Skeletal muscle cell (primary cell): ENCODE measurements around the gene NKD1.

ENCODE experiments used
- DNase-seq: peaks from one replicate; pipeline ENCODE4 v3.0.0-alpha.2; 2010; ENCODE audit warnings: low read depth
- H3K4me3 ChIP-seq: 2 replicates; pipeline ENCODE4 v1.5.1; 2011; ENCODE audit warnings: low read depth, mild to moderate bottlenecking, control low read depth, low read length, moderate library complexity

The NKD1 gene

DNA sequence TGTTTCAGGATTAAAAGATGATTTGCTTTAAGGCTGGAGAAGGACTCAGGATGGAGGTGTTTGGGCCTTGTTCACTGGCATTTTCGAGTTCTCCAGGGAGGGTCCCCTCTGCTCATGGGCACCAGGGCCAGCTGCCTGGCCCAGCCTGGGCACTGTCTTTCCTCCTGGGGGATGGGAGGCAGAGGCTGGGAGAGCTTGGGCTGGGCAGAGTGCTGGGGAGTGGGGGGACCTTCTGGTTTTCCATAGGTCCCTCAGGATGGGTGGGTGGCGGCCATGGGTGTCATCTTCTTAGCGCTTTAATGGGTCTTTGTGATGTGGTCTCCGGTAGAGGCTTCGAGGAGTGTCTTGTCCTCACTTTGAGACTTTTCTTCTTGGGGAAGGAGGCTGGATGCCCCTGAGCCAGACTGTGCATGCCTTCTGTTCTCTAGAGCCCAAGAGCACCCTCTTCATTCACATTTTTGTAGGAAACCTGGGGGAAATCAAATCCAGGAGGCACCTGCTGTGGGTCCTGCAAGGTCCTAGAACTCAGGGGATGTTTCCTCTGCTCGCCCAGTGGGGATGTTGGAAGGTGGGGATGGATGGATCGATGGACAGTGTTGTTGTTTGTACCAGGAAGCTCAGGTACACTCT lies 5.7 kb downstream of the NKD1 start:
- no peak for DNase-seq

GRCh38 chr16:50555269-50555875 lies 7.2 kb downstream of the NKD1 start:
- DNase-seq, result no peak
- no peak overlapping the region for H3K4me3 ChIP-seq

More for the DNA sequence above, 5.7 kb downstream of the NKD1 start:
- no peak overlapping the region for H3K4me3 ChIP-seq

- no peak overlapping the region for H3K4me3 ChIP-seq
- no peak for DNase-seq
Observed at GRCh38 chr16:50555952-50556673, 7.9 kb downstream of the NKD1 start.

- H3K4me3 ChIP-seq, result no peak overlapping the region
- no peak for DNase-seq
Observed at GRCh38 chr16:50557046-50557445, 8.8 kb downstream of the NKD1 start.

DNA sequence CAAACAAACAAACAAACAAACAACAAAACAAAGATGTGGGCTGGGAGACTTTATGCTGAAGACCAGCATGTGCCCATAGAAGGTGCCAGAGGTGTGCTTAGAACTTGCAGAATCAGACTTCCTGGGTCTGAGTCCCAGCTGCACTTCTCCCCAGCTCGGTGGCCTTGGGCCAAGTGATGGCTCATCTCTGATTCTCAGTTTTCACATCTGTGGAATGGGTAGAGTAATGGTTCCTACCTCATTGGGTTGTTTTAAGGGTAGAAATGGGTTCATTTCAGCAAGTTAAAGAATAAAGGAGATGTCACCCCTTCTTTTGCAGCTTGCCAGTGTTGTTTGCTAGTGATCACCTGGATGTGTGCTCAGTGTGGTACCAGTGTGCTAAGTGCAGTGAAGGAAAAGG lies 10.7 kb downstream of the NKD1 start:
- DNase-seq, result no peak
- H3K4me3 ChIP-seq, result no peak overlapping the region

DNA sequence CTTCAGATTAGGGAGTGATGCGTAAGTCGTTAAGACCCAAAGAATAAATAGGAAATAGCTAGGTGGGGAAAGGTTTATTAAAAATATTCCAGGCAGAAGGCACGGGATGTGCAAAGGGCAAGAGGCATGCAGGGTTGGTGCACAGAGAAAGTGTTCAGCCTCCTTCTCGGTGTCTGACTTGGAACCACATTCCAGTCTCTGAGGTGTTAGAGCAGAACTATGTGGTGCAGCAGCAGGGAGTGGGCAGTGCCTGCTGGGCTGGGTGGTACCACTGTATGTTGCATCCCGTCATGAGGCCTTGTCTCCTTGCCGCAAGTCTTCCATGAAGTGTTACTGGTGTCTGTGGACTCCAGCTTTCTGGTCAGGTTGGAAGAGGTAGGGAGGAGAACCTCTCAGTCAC lies 11.1 kb downstream of the NKD1 start:
- DNase-seq, result no peak
- H3K4me3 ChIP-seq, result no peak overlapping the region

DNA sequence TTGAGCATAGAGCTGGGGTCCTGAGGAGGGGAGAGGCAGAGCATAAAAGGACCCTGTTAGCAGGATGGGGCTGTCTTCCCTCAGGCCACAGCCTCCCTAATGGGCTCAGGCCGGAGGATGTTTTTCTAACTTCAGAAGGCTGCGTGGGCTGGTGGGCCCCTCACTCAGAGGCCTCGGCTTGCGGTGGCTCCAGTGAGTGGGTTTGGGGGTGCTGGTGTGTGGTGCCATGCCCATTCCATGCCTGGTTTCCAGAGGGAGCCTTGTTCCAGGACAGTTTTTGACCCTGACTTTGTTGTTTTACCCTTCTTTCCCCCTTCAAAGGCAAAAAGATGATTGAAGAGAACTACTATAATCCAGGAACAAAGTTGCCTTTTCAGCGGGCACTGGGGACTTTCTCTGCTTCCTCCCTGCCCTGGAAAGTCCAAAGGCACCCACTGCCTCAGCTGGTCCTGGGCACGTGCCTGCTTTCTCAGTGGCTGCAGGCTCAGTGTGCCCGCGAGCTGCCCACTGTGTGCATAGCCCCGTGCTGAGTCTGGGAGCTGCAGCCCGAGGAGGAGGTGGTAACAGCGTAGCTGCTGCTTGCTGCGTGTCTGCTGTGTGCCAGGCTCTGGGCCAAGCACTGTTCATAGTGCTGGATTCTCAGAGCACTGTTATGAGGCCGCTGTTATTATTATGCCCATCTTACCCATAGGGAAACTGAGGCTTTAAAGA lies 11.8 kb downstream of the NKD1 start:
- no peak for DNase-seq
- no peak overlapping the region for H3K4me3 ChIP-seq

- no peak for DNase-seq
- H3K4me3 ChIP-seq, result no peak overlapping the region
Observed at GRCh38 chr16:50560903-50561863, 13.0 kb downstream of the NKD1 start.

- no peak overlapping the region for H3K4me3 ChIP-seq
- no peak for DNase-seq
Observed at GRCh38 chr16:50562657-50563056, 14.5 kb downstream of the NKD1 start.

DNA sequence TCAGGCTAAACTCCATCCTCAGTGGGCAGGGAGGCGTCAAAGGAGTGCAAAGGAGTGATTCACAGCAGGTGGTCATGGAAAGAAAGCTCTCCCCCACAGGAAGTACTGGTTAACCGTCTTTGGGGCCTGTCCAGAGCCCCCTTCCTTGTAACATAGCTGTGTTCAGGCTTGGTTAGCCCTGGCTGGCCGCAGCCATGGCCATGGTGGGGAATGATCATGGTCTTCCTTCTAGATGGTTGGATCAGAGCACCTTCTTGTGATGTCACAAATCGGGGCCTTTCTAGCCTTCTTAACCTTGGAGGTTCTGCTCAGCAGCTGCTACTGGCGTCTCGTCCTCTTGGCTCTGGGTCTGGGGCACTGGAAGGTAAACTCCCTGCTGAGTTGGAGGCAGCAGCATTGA lies 15.8 kb downstream of the NKD1 start:
- no peak for DNase-seq
- H3K4me3 ChIP-seq, result no peak overlapping the region

- H3K4me3 ChIP-seq, result no peak overlapping the region
- DNase-seq, result no peak
Observed at GRCh38 chr16:50565428-50565827, 17.2 kb downstream of the NKD1 start.

- no peak overlapping the region for H3K4me3 ChIP-seq
- no peak for DNase-seq
Observed at GRCh38 chr16:50566014-50566962, 18.1 kb downstream of the NKD1 start.

DNA sequence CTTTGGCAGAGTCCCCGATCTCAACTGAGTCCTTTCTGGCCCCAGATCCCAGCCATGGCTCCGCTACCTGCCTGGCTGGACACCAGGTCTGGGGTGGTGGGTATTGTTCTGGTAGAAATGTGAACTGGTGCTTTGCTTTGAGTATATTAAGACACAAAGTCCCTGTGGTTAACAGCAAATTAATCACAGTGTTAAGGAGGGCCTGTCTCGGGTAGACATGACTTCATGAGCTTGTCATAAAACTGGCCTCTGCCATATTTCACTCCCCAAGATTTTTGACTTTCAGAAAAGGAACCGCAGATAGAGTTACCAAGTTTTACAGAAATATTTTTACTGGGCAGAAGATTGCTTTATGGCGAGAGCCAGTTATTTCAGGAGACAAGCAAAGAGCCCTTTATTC lies 19.5 kb downstream of the NKD1 start:
- no peak for DNase-seq
- no peak overlapping the region for H3K4me3 ChIP-seq

- DNase-seq, result no peak
- no peak overlapping the region for H3K4me3 ChIP-seq
Observed at GRCh38 chr16:50568187-50568815, 20.1 kb downstream of the NKD1 start.

GRCh38 chr16:50570354-50570753 lies 22.2 kb downstream of the NKD1 start:
- no peak overlapping the region for H3K4me3 ChIP-seq
- no peak for DNase-seq

GRCh38 chr16:50570808-50571598 lies 22.8 kb downstream of the NKD1 start:
- H3K4me3 ChIP-seq, result no peak overlapping the region
- DNase-seq, result no peak

- DNase-seq, result no peak
- H3K4me3 ChIP-seq, result no peak overlapping the region
Observed at GRCh38 chr16:50571786-50572185, 23.6 kb downstream of the NKD1 start.
